Stimulated activated CD8-positive, alpha-beta memory T cell treated with anti-CD3 and anti-CD28 coated beads, Interleukin-15, amount 100 ng/mL, for 1 hour (primary cell): Measurements from ENCODE around the gene MAN2C1.
"Not testable (repeated sequence)": the region's sequence is repeated elsewhere in the genome, so short reads cannot be mapped to it uniquely, and the experiment has no call there.

Source experiments
- DNase-seq: peaks from one replicate; pipeline ENCODE4 v3.0.0-alpha.2; 2020; ENCODE audit warnings: low read depth

Gene MAN2C1

GRCh38 chr15:75361361-75361988 is 6.9 kb downstream of the MAN2C1 start:
- DNase-seq: no peak

- DNase-seq: no peak
Observed at GRCh38 chr15:75360856-75361255, 7.6 kb downstream of the MAN2C1 start.

- no peak for DNase-seq
Observed at GRCh38 chr15:75360391-75360790, 8.0 kb downstream of the MAN2C1 start.

- no peak for DNase-seq
Observed at GRCh38 chr15:75359537-75360250, 8.7 kb downstream of the MAN2C1 start.

GRCh38 chr15:75358771-75359536 is 9.5 kb downstream of the MAN2C1 start:
- DNase-seq: no peak

- no peak for DNase-seq
Observed at GRCh38 chr15:75357976-75358673, 10.3 kb downstream of the MAN2C1 start.

- no peak for DNase-seq
Observed at GRCh38 chr15:75356517-75356916, 11.9 kb downstream of the MAN2C1 start.

GRCh38 chr15:75356006-75356405 is 12.4 kb downstream of the MAN2C1 start:
- no peak for DNase-seq

GRCh38 chr15:75355369-75355768 is 13.0 kb downstream of the MAN2C1 start:
- DNase-seq: no peak

GRCh38 chr15:75354454-75354853 is 14.0 kb downstream of the MAN2C1 start:
- DNase-seq: no peak

- DNase-seq: no peak
Observed at GRCh38 chr15:75353604-75354003, 14.8 kb downstream of the MAN2C1 start.

GRCh38 chr15:75352186-75353080 is 16.0 kb downstream of the MAN2C1 start:
- no peak for DNase-seq

- DNase-seq: no peak
Observed at GRCh38 chr15:75350601-75351361, 17.6 kb downstream of the MAN2C1 start.

- peak; percentile 50 for DNase-seq
Observed at GRCh38 chr15:75349851-75350588, 18.4 kb downstream of the MAN2C1 start.

GRCh38 chr15:75349351-75349669 is 19.1 kb downstream of the MAN2C1 start:
- not testable (repeated sequence) for DNase-seq

GRCh38 chr15:75348562-75349350 is 19.7 kb downstream of the MAN2C1 start:
- no peak for DNase-seq

GRCh38 chr15:75348034-75348561 is 20.3 kb downstream of the MAN2C1 start:
- no peak for DNase-seq

GRCh38 chr15:75347222-75348033 is 21.0 kb downstream of the MAN2C1 start:
- DNase-seq: peak; percentile 33
